ENCODE results near the gene NOS1AP.

- TF ChIP-seq CTCF (conservative IDR thresholded peaks at IDR 0.05; ENCODE audit: low read length) (no peak), EZH2phosphoT487 (IDR thresholded peaks at IDR 0.05; ENCODE audit: borderline replicate concordance) (no peak)
These were observed 108.9 kb downstream of the NOS1AP start for GRCh38 chr1:162178432-162178831.
